Ishikawa (cell line): ENCODE data around the gene GASK1A.

ENCODE experiments used
- CEBPB ChIP-seq: IDR thresholded peaks from 2 replicates; pipeline ENCODE4 v1.6.1; 2012
- CREB1 ChIP-seq: IDR thresholded peaks from 2 replicates; pipeline ENCODE4 v1.6.1; 2012; ENCODE audit warnings: low read depth
- EGR1 ChIP-seq: IDR thresholded peaks from 2 replicates; pipeline ENCODE4 v1.6.1; 2012
- EP300 ChIP-seq: IDR thresholded peaks from 2 replicates; pipeline ENCODE4 v1.6.1; 2012; ENCODE audit warnings: borderline replicate concordance
- FOXM1 ChIP-seq: IDR thresholded peaks from 2 replicates; pipeline ENCODE4 v1.6.1; 2012; ENCODE audit warnings: low read depth, borderline replicate concordance
- NFIC ChIP-seq: IDR thresholded peaks from 2 replicates; pipeline ENCODE4 v1.6.1; 2012
- RAD21 ChIP-seq: IDR thresholded peaks from 2 replicates; pipeline ENCODE4 v1.6.1; 2012; ENCODE audit warnings: low read depth
- REST ChIP-seq: IDR thresholded peaks from 2 replicates; pipeline ENCODE4 v1.6.1; 2012; ENCODE audit warnings: low read depth, mild to moderate bottlenecking
- TAF1 ChIP-seq: IDR thresholded peaks from 2 replicates; pipeline ENCODE4 v1.6.1; 2012; ENCODE audit warnings: low read depth, mild to moderate bottlenecking
- TCF12 ChIP-seq: IDR thresholded peaks from 2 replicates; pipeline ENCODE4 v1.6.1; 2012; ENCODE audit warnings: low read depth
- TEAD4 ChIP-seq: IDR thresholded peaks from 2 replicates; pipeline ENCODE4 v1.6.1; 2012
- USF1 ChIP-seq: IDR thresholded peaks from 2 replicates; pipeline ENCODE4 v1.6.1; 2012
- YY1 ChIP-seq: IDR thresholded peaks from 2 replicates; pipeline ENCODE4 v1.6.1; 2012; ENCODE audit warnings: low read depth
- ZBTB7A ChIP-seq: IDR thresholded peaks from 2 replicates; pipeline ENCODE4 v1.6.1; 2012; ENCODE audit warnings: low read depth
- TF ChIP-seq, protein P1 (sequence below): IDR thresholded peaks from 2 replicates; pipeline ENCODE4 v1.6.1; 2012

GASK1A gene

GRCh38 chr3:42957573-42957972 is 21.5 kb upstream of the GASK1A start:
- TF ChIP-seq RAD21 (no peak), FOXM1 (no peak), TCF12 (no peak), CREB1 (no peak)

- TF ChIP-seq YY1: 0 out of 2 replicates have a peak, but pooled peaks have one; percentile 14
- peak; percentile 87 for TF ChIP-seq REST
- TF ChIP-seq TEAD4: no peak
These were observed 18.8 kb upstream of the GASK1A start for GRCh38 chr3:42960282-42960681.

DNA sequence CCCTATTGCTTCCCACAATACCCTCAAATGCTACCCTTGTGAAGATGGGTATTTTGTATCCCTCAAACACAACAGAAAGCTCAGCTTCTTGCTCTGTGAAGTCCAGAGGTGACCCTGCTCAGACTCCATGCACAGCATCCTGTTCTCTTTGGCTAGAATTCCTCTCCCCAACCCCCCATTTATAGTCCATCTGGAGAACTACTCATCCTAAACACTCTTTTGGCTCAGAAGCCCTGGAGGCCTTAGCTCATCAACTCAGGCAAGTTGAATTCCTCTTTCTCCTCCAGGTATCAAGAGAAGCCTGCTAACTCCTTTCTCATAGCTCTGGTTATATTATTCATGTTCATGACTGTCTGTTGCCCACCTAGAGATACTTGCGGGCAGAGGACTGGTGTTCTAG is 18.3 kb upstream of the GASK1A start:
- TF ChIP-seq ZBTB7A (no peak), CREB1 (no peak), EGR1 (no peak), TEAD4 (no peak), RAD21 (no peak), REST (no peak), NFIC (no peak), CEBPB (no peak), YY1 (no peak), TAF1 (no peak), USF1 (no peak), TCF12 (no peak), EP300 (no peak), FOXM1 (no peak)
- TF ChIP-seq, protein P1, sequence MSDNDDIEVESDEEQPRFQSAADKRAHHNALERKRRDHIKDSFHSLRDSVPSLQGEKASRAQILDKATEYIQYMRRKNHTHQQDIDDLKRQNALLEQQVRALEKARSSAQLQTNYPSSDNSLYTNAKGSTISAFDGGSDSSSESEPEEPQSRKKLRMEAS: no peak

- TF ChIP-seq REST (no peak; the same call in 1 of the 2 replicates), RAD21 (peak; percentile 80), CEBPB (no peak), USF1 (no peak), YY1 (no peak), ZBTB7A (no peak)
- TF ChIP-seq, protein P1: no peak
These were observed 17.5 kb upstream of the GASK1A start for GRCh38 chr3:42961633-42962032.

GRCh38 chr3:42963269-42963668 is 15.8 kb upstream of the GASK1A start:
- TF ChIP-seq USF1 (no peak), EP300 (no peak), FOXM1 (no peak), TEAD4 (no peak), YY1 (no peak), ZBTB7A (no peak), RAD21 (no peak), REST (no peak), CEBPB (no peak), NFIC (no peak), TAF1 (no peak), CREB1 (no peak), EGR1 (no peak), TCF12 (no peak)
- TF ChIP-seq, protein P1: no peak
